HG02642 (cell line): ENCODE measurements around the gene CDK6.

Source experiments
- ATAC-seq: cut with Tn5 transposase; IDR thresholded peaks from one replicate; pipeline ENCODE4 v1.9.1; 2021; ENCODE audit warnings: mild to moderate bottlenecking; ENCODE audit not compliant: unreplicated experiment, poor library complexity

CDK6 gene

GRCh38 chr7:92717623-92717992 lies 118.8 kb downstream of the CDK6 start:
- peak; percentile 6 for ATAC-seq

- ATAC-seq: no peak
Measured at GRCh38 chr7:92716825-92717580, 119.4 kb downstream of the CDK6 start.

- no peak for ATAC-seq
Measured at GRCh38 chr7:92715963-92716362, 120.4 kb downstream of the CDK6 start.

GRCh38 chr7:92714767-92715166 lies 121.6 kb downstream of the CDK6 start:
- ATAC-seq: no peak

GRCh38 chr7:92714280-92714679 lies 122.1 kb downstream of the CDK6 start:
- ATAC-seq: no peak

- ATAC-seq: no peak
Measured at GRCh38 chr7:92709912-92710311, 126.5 kb downstream of the CDK6 start.

- no peak for ATAC-seq
Measured at GRCh38 chr7:92709150-92709549, 127.2 kb downstream of the CDK6 start.

GRCh38 chr7:92708111-92709042 lies 128.0 kb downstream of the CDK6 start:
- no peak for ATAC-seq

GRCh38 chr7:92707435-92707834 lies 128.9 kb downstream of the CDK6 start:
- no peak for ATAC-seq

GRCh38 chr7:92706563-92706962 lies 129.8 kb downstream of the CDK6 start:
- no peak for ATAC-seq

- ATAC-seq: no peak
Measured at GRCh38 chr7:92705831-92706230, 130.5 kb downstream of the CDK6 start.

GRCh38 chr7:92704858-92705257 lies 131.5 kb downstream of the CDK6 start:
- no peak for ATAC-seq

GRCh38 chr7:92702535-92702934 lies 133.8 kb downstream of the CDK6 start:
- no peak for ATAC-seq

GRCh38 chr7:92699966-92700514 lies 136.3 kb downstream of the CDK6 start:
- ATAC-seq: no peak

GRCh38 chr7:92699560-92699959 lies 136.8 kb downstream of the CDK6 start:
- ATAC-seq: no peak

- no peak for ATAC-seq
Measured at GRCh38 chr7:92698237-92698841, 138.0 kb downstream of the CDK6 start.

GRCh38 chr7:92697414-92697813 lies 139.0 kb downstream of the CDK6 start:
- no peak for ATAC-seq

GRCh38 chr7:92697012-92697411 lies 139.4 kb downstream of the CDK6 start:
- ATAC-seq: no peak

GRCh38 chr7:92696584-92696983 lies 139.8 kb downstream of the CDK6 start:
- no peak for ATAC-seq

GRCh38 chr7:92695308-92696261 lies 140.8 kb downstream of the CDK6 start:
- no peak for ATAC-seq
